HG03095 (cell line): Measurements from ENCODE around the gene ZSCAN1.

Source experiments
- ATAC-seq: cut with Tn5 transposase; IDR thresholded peaks from one replicate; pipeline ENCODE4 v1.9.1; 2021; ENCODE audit warnings: moderate library complexity; ENCODE audit not compliant: unreplicated experiment

ZSCAN1 gene

GRCh38 chr19:58040751-58041525, 7.1 kb downstream of the ZSCAN1 start:
- no peak for ATAC-seq

- ATAC-seq, result no peak
These were observed 8.9 kb downstream of the ZSCAN1 start for GRCh38 chr19:58042495-58043340.

- no peak for ATAC-seq
These were observed 10.6 kb downstream of the ZSCAN1 start for GRCh38 chr19:58044391-58044790.

GRCh38 chr19:58044886-58045285, 11.1 kb downstream of the ZSCAN1 start:
- ATAC-seq, result no peak

- no peak for ATAC-seq
These were observed 11.7 kb downstream of the ZSCAN1 start for GRCh38 chr19:58045411-58046050.

- no peak for ATAC-seq
These were observed 13.0 kb downstream of the ZSCAN1 start for GRCh38 chr19:58046856-58047255.

GRCh38 chr19:58047672-58048071, 13.8 kb downstream of the ZSCAN1 start:
- no peak for ATAC-seq

GRCh38 chr19:58052256-58052655, 18.4 kb downstream of the ZSCAN1 start:
- ATAC-seq, result no peak

GRCh38 chr19:58053480-58054156, 19.8 kb downstream of the ZSCAN1 start:
- ATAC-seq, result no peak

GRCh38 chr19:58054901-58055874, 21.4 kb downstream of the ZSCAN1 start:
- no peak for ATAC-seq

- ATAC-seq, result no peak
These were observed 22.4 kb downstream of the ZSCAN1 start for GRCh38 chr19:58056261-58056660.

GRCh38 chr19:58056861-58057260, 23.0 kb downstream of the ZSCAN1 start:
- ATAC-seq, result no peak

GRCh38 chr19:58058467-58058866, 24.6 kb downstream of the ZSCAN1 start:
- no peak for ATAC-seq

- ATAC-seq, result no peak
These were observed 25.3 kb downstream of the ZSCAN1 start, which contains the start of gene ZNF135 for GRCh38 chr19:58059003-58059670. Gene ZNF135 (plus strand): TSS chr19:58059282. CDS start chr19:58060003, 721 bp downstream.

- no peak for ATAC-seq
These were observed 25.9 kb downstream of the ZSCAN1 start for GRCh38 chr19:58059671-58060078.

- ATAC-seq, result no peak
These were observed 26.4 kb downstream of the ZSCAN1 start for GRCh38 chr19:58060231-58060630.

- ATAC-seq, result no peak
These were observed 29.9 kb downstream of the ZSCAN1 start for GRCh38 chr19:58063712-58064111.

- no peak for ATAC-seq
These were observed 33.6 kb downstream of the ZSCAN1 start for GRCh38 chr19:58067240-58067912.

- no peak for ATAC-seq
These were observed 46.0 kb downstream of the ZSCAN1 start for GRCh38 chr19:58079792-58080191.
